Thyroid gland (tissue), 4 donors: ENCODE results near the gene ANKZF1.

ENCODE experiments used
- POLR2A ChIP-seq, 2 donors: fragments of 450-650 bp; IDR thresholded peaks; one replicate each; pipeline ENCODE4 v1.6.1; 2017; ENCODE audit warnings: antibody characterized with exemption in 2 of 2, mild to moderate bottlenecking in 2 of 2, moderate library complexity in 1 of 2
- TF ChIP-seq, protein P1 (sequence below), 6 experiments: fragments of 200-600 bp in 3 of 6; fragments of 450-650 bp in 3 of 6; sonication (generic) in 3 of 6; IDR thresholded peaks; one replicate each; pipeline ENCODE4 v1.5.1; 2016 to 2019; ENCODE audit warnings: antibody characterized with exemption in 6 of 6, mild to moderate bottlenecking in 2 of 6, inconsistent platforms in 1 of 6, moderate library complexity in 1 of 6

- TF ChIP-seq, protein P1, sequence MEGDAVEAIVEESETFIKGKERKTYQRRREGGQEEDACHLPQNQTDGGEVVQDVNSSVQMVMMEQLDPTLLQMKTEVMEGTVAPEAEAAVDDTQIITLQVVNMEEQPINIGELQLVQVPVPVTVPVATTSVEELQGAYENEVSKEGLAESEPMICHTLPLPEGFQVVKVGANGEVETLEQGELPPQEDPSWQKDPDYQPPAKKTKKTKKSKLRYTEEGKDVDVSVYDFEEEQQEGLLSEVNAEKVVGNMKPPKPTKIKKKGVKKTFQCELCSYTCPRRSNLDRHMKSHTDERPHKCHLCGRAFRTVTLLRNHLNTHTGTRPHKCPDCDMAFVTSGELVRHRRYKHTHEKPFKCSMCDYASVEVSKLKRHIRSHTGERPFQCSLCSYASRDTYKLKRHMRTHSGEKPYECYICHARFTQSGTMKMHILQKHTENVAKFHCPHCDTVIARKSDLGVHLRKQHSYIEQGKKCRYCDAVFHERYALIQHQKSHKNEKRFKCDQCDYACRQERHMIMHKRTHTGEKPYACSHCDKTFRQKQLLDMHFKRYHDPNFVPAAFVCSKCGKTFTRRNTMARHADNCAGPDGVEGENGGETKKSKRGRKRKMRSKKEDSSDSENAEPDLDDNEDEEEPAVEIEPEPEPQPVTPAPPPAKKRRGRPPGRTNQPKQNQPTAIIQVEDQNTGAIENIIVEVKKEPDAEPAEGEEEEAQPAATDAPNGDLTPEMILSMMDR (IDR thresholded peaks at IDR 0.05) = no peak
- TF ChIP-seq POLR2A (IDR thresholded peaks at IDR 0.05) = no peak
Observed at GRCh38 chr2:219210196-219210885, 19.3 kb upstream of the ANKZF1 start.
